ENCODE measurements around the gene NFKB1. TPM values are rescaled to one million over a fixed set of nuclear protein-coding genes. Genes with fewer than 3 reads are reported as not detected.

The NFKB1 gene
- total and polyA plus RNA-seq, 10 of the 15 experiments (the other 5 are each of a cell fraction or from before 2014, with no cell fraction given) = 8.7 to 110 (median 57.3) TPM

GRCh38 chr4:102492531-102493241 is 8.5 kb upstream of the NFKB1 start:
- no peaks in the 10 kb centered on the region for H3K36me3 ChIP-seq (ENCODE audit: control insufficient read depth in 2 of 2, insufficient read depth in 2 of 2, low read length in 1 of 2)
- DNase-seq (ENCODE audit: low read depth, low spot score) = no peak
- no peaks in the 10 kb centered on the region for H3K79me2 ChIP-seq (ENCODE audit: control insufficient read depth, insufficient read depth, low read length)
- H3K9ac ChIP-seq (ENCODE audit: control insufficient read depth, insufficient read depth, low read length) = no peak overlapping the region
- no TSS peak for BruUV-seq (replicated peaks)
- H3K4me2 ChIP-seq (ENCODE audit: control insufficient read depth, insufficient read depth) = no peak overlapping the region
- no peaks in the 10 kb centered on the region for H3K9me3 ChIP-seq (replicated peaks; ENCODE audit: control insufficient read depth, insufficient read depth, low read length)
- TF ChIP-seq SPI1 (IDR thresholded peaks at IDR 0.05; ENCODE audit: borderline replicate concordance, insufficient read depth, low read depth, low read length) = peak; percentile 17; the same call in 1 of the 2 replicates
- TF ChIP-seq SUPT20H (IDR thresholded peaks at IDR 0.05; ENCODE audit: borderline replicate concordance, control insufficient read depth, low read depth, low read length) = no peak
- in situ Hi-C loops (cut with MboI) (no loop called here), intact Hi-C loops (cut with micrococcal nuclease; ENCODE audit: unreplicated experiment) (no loop called here)
- 76% methylated on average over 2 of the region's 2 CpGs for WGBS (ENCODE audit: insufficient coverage, insufficient replicate concordance, low lambda C conversion rate, missing lambda C conversion rate)
- ChIA-PET SMC1A (ENCODE audit: uncharacterized antibody, unreplicated experiment) (interaction anchor here (1.2 kb wide), 1 partner anchor 9 kb away, joined by 3 read pairs; no protein-coding TSS in a partner anchor), RAD21 (ENCODE audit: unreplicated experiment) (no interaction called here), POLR2A (no interaction called here), CTCF (no interaction called here)
- ATAC-seq = no peak
- no peak for FAIRE-seq
- no peak overlapping the region for H2AFZ ChIP-seq (ENCODE audit: control insufficient read depth, low read depth, low read length)
- H3K27ac ChIP-seq (ENCODE audit: control insufficient read depth, insufficient read depth) = no peak overlapping the region
- no peaks in the 10 kb centered on the region for H4K20me1 ChIP-seq (ENCODE audit: control insufficient read depth, insufficient read depth)
- H3K27me3 ChIP-seq (replicated peaks in 1 of 2; ENCODE audit: control insufficient read depth in 2 of 2, insufficient read depth in 2 of 2, low read length in 1 of 2) = no peaks in the 10 kb centered on the region
- no peaks in the 10 kb centered on the region for H3K4me1 ChIP-seq (ENCODE audit: control insufficient read depth, insufficient read depth, low read length)
- no peak overlapping the region for H3K4me3 ChIP-seq

- H3K9ac ChIP-seq (ENCODE audit: control insufficient read depth, insufficient read depth, low read length) = no peak overlapping the region
- 0% methylated on average over 1 of the region's 1 CpG for WGBS (ENCODE audit: insufficient coverage, insufficient replicate concordance, low lambda C conversion rate, missing lambda C conversion rate)
- H3K4me2 ChIP-seq (ENCODE audit: control insufficient read depth, insufficient read depth) = no peak overlapping the region
- no peak for TF ChIP-seq WRNIP1 (IDR thresholded peaks at IDR 0.05; ENCODE audit: borderline replicate concordance, low read depth, low read length)
- H3K79me2 ChIP-seq (ENCODE audit: control insufficient read depth, insufficient read depth, low read length) = no peaks in the 10 kb centered on the region
- H3K4me3 ChIP-seq = no peak overlapping the region
- SMC1A ChIA-PET (ENCODE audit: uncharacterized antibody, unreplicated experiment) = interaction anchor here (1.2 kb wide), 1 partner anchor 9 kb away, joined by 3 read pairs; no protein-coding TSS in a partner anchor
- ATAC-seq = no peak
- H3K36me3 ChIP-seq (ENCODE audit: control insufficient read depth in 2 of 2, insufficient read depth in 2 of 2, low read length in 1 of 2) = no peaks in the 10 kb centered on the region
- no peaks in the 10 kb centered on the region for H3K27me3 ChIP-seq (replicated peaks in 1 of 2; ENCODE audit: control insufficient read depth in 2 of 2, insufficient read depth in 2 of 2, low read length in 1 of 2)
- DNase-seq (ENCODE audit: low read depth, low spot score) = no peak
- CTCF ChIA-PET = interaction anchor here (1.1 kb wide), 1 partner anchor 12 kb away, joined by 4 read pairs; no protein-coding TSS in a partner anchor
- in situ Hi-C loops (cut with MboI) (no loop called here), intact Hi-C loops (cut with micrococcal nuclease; ENCODE audit: unreplicated experiment) (no loop called here)
- no peaks in the 10 kb centered on the region for H3K4me1 ChIP-seq (ENCODE audit: control insufficient read depth, insufficient read depth, low read length)
- no peaks in the 10 kb centered on the region for H3K9me3 ChIP-seq (replicated peaks; ENCODE audit: control insufficient read depth, insufficient read depth, low read length)
- FAIRE-seq = no peak
- POLR2A ChIA-PET = no interaction called here
- BruUV-seq (replicated peaks) = no TSS peak
- no peak overlapping the region for H2AFZ ChIP-seq (ENCODE audit: control insufficient read depth, low read depth, low read length)
- no peak overlapping the region for H3K27ac ChIP-seq (ENCODE audit: control insufficient read depth, insufficient read depth)
- H4K20me1 ChIP-seq (ENCODE audit: control insufficient read depth, insufficient read depth) = no peaks in the 10 kb centered on the region
- RAD21 ChIA-PET (ENCODE audit: unreplicated experiment) = no interaction called here
These were observed 7.9 kb upstream of the NFKB1 start for GRCh38 chr4:102493257-102493656.
